ELR (cell line): ENCODE measurements around the gene KLRD1.
A peak's percentile ranks its signal among the peaks of the same experiment; 100 is the strongest.
"Not testable (repeated sequence)": the region's sequence is repeated elsewhere in the genome, so short reads cannot be mapped to it uniquely, and the experiment has no call there.

Experiments
- DNase-seq: peaks from one replicate; pipeline ENCODE4 v3.0.0-alpha.2; 2015; ENCODE audit warnings: low read depth

KLRD1 gene

GRCh38 chr12:10307630-10308029 lies at the start of gene KLRD1:
Gene KLRD1 (plus strand): TSS chr12:10307870. CDS start chr12:10308078, 208 bp downstream.
- no peak for DNase-seq

- no peak for DNase-seq
Measured at GRCh38 chr12:10260927-10261326, 46.7 kb upstream of the KLRD1 start.

GRCh38 chr12:10268037-10268436 lies 39.6 kb upstream of the KLRD1 start:
- DNase-seq = no peak

- DNase-seq = no peak
Measured at GRCh38 chr12:10272467-10272866, 35.2 kb upstream of the KLRD1 start.

GRCh38 chr12:10276774-10277173 lies 30.9 kb upstream of the KLRD1 start:
- DNase-seq = no peak

- DNase-seq = no peak
Measured at GRCh38 chr12:10278104-10278503, 29.6 kb upstream of the KLRD1 start.

- no peak for DNase-seq
Measured at GRCh38 chr12:10279937-10280336, 27.7 kb upstream of the KLRD1 start.

GRCh38 chr12:10283027-10283426 lies 24.6 kb upstream of the KLRD1 start:
- DNase-seq = no peak

GRCh38 chr12:10285919-10286318 lies 21.8 kb upstream of the KLRD1 start:
- no peak for DNase-seq

GRCh38 chr12:10289005-10289754 lies 18.5 kb upstream of the KLRD1 start:
- no peak for DNase-seq

GRCh38 chr12:10291030-10291429 lies 16.6 kb upstream of the KLRD1 start:
- DNase-seq = no peak

- DNase-seq = no peak
Measured at GRCh38 chr12:10293151-10293550, 14.5 kb upstream of the KLRD1 start.

- DNase-seq = no peak
Measured at GRCh38 chr12:10293570-10294227, 14.0 kb upstream of the KLRD1 start.

GRCh38 chr12:10301103-10301502 lies 6.6 kb upstream of the KLRD1 start:
- DNase-seq = peak; percentile 3

- DNase-seq = peak; percentile 89
Measured at GRCh38 chr12:10304161-10304574, 3.5 kb upstream of the KLRD1 start.

- no peak for DNase-seq
Measured at GRCh38 chr12:10305411-10305810, 2.3 kb upstream of the KLRD1 start.

- no peak for DNase-seq
Measured at GRCh38 chr12:10310926-10311720, 3.5 kb downstream of the KLRD1 start.

GRCh38 chr12:10319388-10319787 lies 11.7 kb downstream of the KLRD1 start:
- DNase-seq = no peak

- no peak for DNase-seq
Measured at GRCh38 chr12:10320643-10321042, 13.0 kb downstream of the KLRD1 start.

GRCh38 chr12:10328691-10329090 lies 21.0 kb downstream of the KLRD1 start:
- DNase-seq = not testable (repeated sequence)

- DNase-seq = peak; percentile 72
Measured at GRCh38 chr12:10331642-10332239, 24.1 kb downstream of the KLRD1 start.

GRCh38 chr12:10336196-10336595 lies 28.5 kb downstream of the KLRD1 start:
- not testable (repeated sequence) for DNase-seq
